H1 (cell line): ENCODE measurements around the gene VSX2. TPM values are rescaled to one million over a fixed set of nuclear protein-coding genes. Genes with fewer than 3 reads are reported as not detected.

Experiments
- CTCF ChIA-PET: fragments of 300-600 bp; sonication (Branson Sonifier 250); formaldehyde crosslinking; loops from one replicate; lab custom pipeline; 2021; ENCODE audit not compliant: partially characterized antibody; lab: Charles Lee
- POLR2A ChIA-PET: fragments of 300-600 bp; sonication (Branson Sonifier 250); formaldehyde crosslinking; loops from one replicate; lab custom pipeline; 2021; ENCODE audit warnings: inconsistent platforms; ENCODE audit not compliant: partially characterized antibody; lab: Charles Lee
- DNase-seq, 2 experiments: peaks; one replicate each; pipeline versions ENCODE4 v3.0.0 to v3.0.0-alpha.2; 2010 to 2022; ENCODE audit warnings: low spot score in 2 of 2, low read depth in 1 of 2, mixed read lengths in 1 of 2
- FAIRE-seq: peaks from 2 replicates; lab custom pipeline; 2011; peaks lifted over from hg19 to GRCh38; lab: Jason Lieb, UNC
- H2AFZ ChIP-seq: 2 replicates; pipeline ENCODE4 v1.8.1; 2012; ENCODE audit warnings: low read length, inconsistent platforms
- H2AK5ac ChIP-seq: 2 replicates; pipeline ENCODE4 v1.6.1; 2013; ENCODE audit warnings: low read depth, low read length
- H2BK120ac ChIP-seq: replicated peaks from 2 replicates; pipeline ENCODE3; 2013; ENCODE audit warnings: low read depth, low read length, inconsistent platforms
- H2BK12ac ChIP-seq: 2 replicates; pipeline ENCODE4 v1.6.1; 2013; ENCODE audit warnings: low read depth, low read length
- H2BK15ac ChIP-seq: 2 replicates; pipeline ENCODE4 v1.6.1; 2013; ENCODE audit warnings: low read length
- H2BK20ac ChIP-seq: 2 replicates; pipeline ENCODE4 v1.6.1; 2013; ENCODE audit warnings: low read length
- H2BK5ac ChIP-seq: 2 replicates; pipeline ENCODE4 v1.6.1; 2013; ENCODE audit warnings: low read depth, low read length
- H3K14ac ChIP-seq: 2 replicates; pipeline ENCODE4 v1.6.1; 2013; ENCODE audit warnings: inconsistent platforms; ENCODE audit not compliant: insufficient read length
- H3K18ac ChIP-seq: 2 replicates; pipeline ENCODE4 v1.6.1; 2013; ENCODE audit warnings: low read length; ENCODE audit errors: extremely low read depth
- H3K23ac ChIP-seq: 2 replicates; pipeline ENCODE4 v1.6.1; 2013; ENCODE audit warnings: inconsistent platforms; ENCODE audit not compliant: insufficient read length
- H3K23me2 ChIP-seq: 2 replicates; pipeline ENCODE4 v1.6.1; 2013; ENCODE audit warnings: low read depth, low read length
- H3K27ac ChIP-seq: 2 replicates; pipeline ENCODE4 v1.6.1; 2011; ENCODE audit warnings: low read depth, low read length, inconsistent platforms
- H3K27me3 ChIP-seq, 4 experiments: replicated peaks in 1 of 4; 1 replicate in 1 of 4; 2 replicates in 3 of 4; pipeline versions ENCODE4 v1.6.1 to v1.8.1; 2011 to 2013; ENCODE audit warnings: low read length in 3 of 4, mild to moderate bottlenecking in 3 of 4, inconsistent platforms in 2 of 4, mixed read lengths in 2 of 4, moderate library complexity in 1 of 4; ENCODE audit not compliant: control insufficient read depth in 3 of 4, insufficient read depth in 3 of 4; ENCODE audit errors: extremely low read depth in 1 of 4
- H3K36me3 ChIP-seq, 4 experiments: 2 replicates each; pipeline versions ENCODE4 v1.6.1 to v1.8.1; 2011 to 2013; ENCODE audit warnings: mild to moderate bottlenecking in 4 of 4, low read length in 3 of 4, moderate library complexity in 2 of 4, control low read depth in 1 of 4, inconsistent platforms in 1 of 4; ENCODE audit not compliant: insufficient read depth in 4 of 4, control insufficient read depth in 2 of 4
- H3K4ac ChIP-seq: replicated peaks from 2 replicates; pipeline ENCODE3; 2013; ENCODE audit warnings: low read length, low read depth, mixed read lengths, inconsistent platforms; ENCODE audit not compliant: insufficient read length
- H3K4me1 ChIP-seq, 4 experiments: replicated peaks in 1 of 4; 1 replicate in 1 of 4; 2 replicates in 3 of 4; pipeline versions ENCODE4 v1.6.1 to v1.8.1; 2011 to 2013; ENCODE audit warnings: low read length in 3 of 4, inconsistent platforms in 2 of 4, mixed read lengths in 1 of 4; ENCODE audit not compliant: insufficient read depth in 4 of 4, control insufficient read depth in 3 of 4
- H3K4me2 ChIP-seq, 2 experiments: 2 replicates each; pipeline versions ENCODE4 v1.6.1 to v1.8.1; 2011 to 2013; ENCODE audit warnings: low read depth in 2 of 2, low read length in 2 of 2, control low read depth in 1 of 2, inconsistent platforms in 1 of 2, mild to moderate bottlenecking in 1 of 2; ENCODE audit not compliant: insufficient read depth in 1 of 2
- H3K4me3 ChIP-seq, 4 experiments: fragments of 200-600, 300-600 bp in 1 of 4; sonication (generic), shearing (Covaris generic), sonication (Bioruptor Twin) in 1 of 4; 2 replicates each; pipeline versions ENCODE4 v1.5.1 to v1.8.1; 2011 to 2016; ENCODE audit warnings: low read length in 4 of 4, low read depth in 3 of 4, control low read depth in 2 of 4, inconsistent platforms in 2 of 4, mild to moderate bottlenecking in 2 of 4, mixed read lengths in 1 of 4, moderate library complexity in 1 of 4; ENCODE audit not compliant: insufficient read depth in 2 of 4; ENCODE audit errors: extremely low read depth in 1 of 4
- H3K56ac ChIP-seq: replicated peaks from 2 replicates; pipeline ENCODE3; 2013; ENCODE audit warnings: low read depth, mild to moderate bottlenecking, mixed read lengths, low read length, inconsistent platforms; ENCODE audit not compliant: insufficient read length
- H3K79me1 ChIP-seq: 2 replicates; pipeline ENCODE4 v1.6.1; 2013; ENCODE audit warnings: low read depth, low read length, control low read depth
- H3K79me2 ChIP-seq, 2 experiments: 2 replicates each; pipeline versions ENCODE4 v1.6.1 to v1.8.1; 2012 to 2013; ENCODE audit warnings: low read length in 2 of 2, mild to moderate bottlenecking in 2 of 2, inconsistent platforms in 1 of 2; ENCODE audit not compliant: insufficient read depth in 2 of 2, control insufficient read depth in 1 of 2
- H3K9ac ChIP-seq, 4 experiments: replicated peaks in 1 of 4; 1 replicate in 1 of 4; 2 replicates in 3 of 4; pipeline versions ENCODE4 v1.6.1 to v1.8.1; 2011 to 2013; ENCODE audit warnings: low read depth in 3 of 4, low read length in 3 of 4, control low read depth in 2 of 4, mild to moderate bottlenecking in 2 of 4, moderate library complexity in 2 of 4, inconsistent platforms in 1 of 4; ENCODE audit errors: extremely low read depth in 1 of 4
- H3K9me3 ChIP-seq, 2 experiments: 2 replicates each; pipeline versions ENCODE4 v1.6.1 to v1.8.1; 2012 to 2013; ENCODE audit warnings: mild to moderate bottlenecking in 2 of 2, moderate library complexity in 2 of 2, control low read depth in 1 of 2, inconsistent platforms in 1 of 2, low read depth in 1 of 2, low read length in 1 of 2, mixed read lengths in 1 of 2; ENCODE audit not compliant: insufficient read depth in 2 of 2
- H4K20me1 ChIP-seq, 2 experiments: replicated peaks in 1 of 2; 2 replicates each; pipeline versions ENCODE3 to v1.8.1; 2011 to 2013; ENCODE audit warnings: inconsistent platforms in 2 of 2, low read length in 2 of 2, mild to moderate bottlenecking in 1 of 2; ENCODE audit not compliant: insufficient read depth in 2 of 2, control insufficient read depth in 1 of 2
- H4K5ac ChIP-seq: 2 replicates; pipeline ENCODE4 v1.6.1; 2013; ENCODE audit warnings: low read length, low read depth, mixed read lengths, inconsistent platforms; ENCODE audit not compliant: insufficient read length
- H4K8ac ChIP-seq: 2 replicates; pipeline ENCODE4 v1.8.0; 2013; ENCODE audit warnings: mild to moderate bottlenecking, moderate library complexity, low read length, inconsistent platforms; ENCODE audit not compliant: insufficient read depth; ENCODE audit errors: extremely low read depth
- H4K91ac ChIP-seq: replicated peaks from 2 replicates; pipeline ENCODE3; 2013; ENCODE audit warnings: low read length, mixed read lengths, inconsistent platforms; ENCODE audit not compliant: insufficient read length
- GABPA ChIP-seq: IDR thresholded peaks from 2 replicates; pipeline ENCODE4 v1.6.1; 2011; ENCODE audit warnings: mild to moderate bottlenecking, low read length, moderate library complexity, borderline replicate concordance; ENCODE audit not compliant: insufficient read depth
- GTF2F1 ChIP-seq: IDR thresholded peaks from 2 replicates; pipeline ENCODE4 v1.6.1; 2012; ENCODE audit warnings: low read depth, low read length, improper control_type of control experiment, borderline replicate concordance
- HDAC6 ChIP-seq: IDR thresholded peaks from one replicate; pipeline ENCODE4 v1.7.1; 2012; ENCODE audit warnings: low read depth, mild to moderate bottlenecking, inconsistent platforms, low read length, moderate library complexity
- KDM4A ChIP-seq: IDR thresholded peaks from one replicate; pipeline ENCODE4 v1.7.1; 2012; ENCODE audit warnings: low read depth, mild to moderate bottlenecking, moderate library complexity, low read length, inconsistent platforms; ENCODE audit not compliant: severe bottlenecking
- POU5F1 ChIP-seq: IDR thresholded peaks from 2 replicates; pipeline ENCODE4 v1.6.1; 2011; ENCODE audit warnings: low read depth, mild to moderate bottlenecking, low read length, moderate library complexity
- RXRA ChIP-seq: IDR thresholded peaks from 2 replicates; pipeline ENCODE4 v1.6.1; 2011; ENCODE audit warnings: low read depth, mild to moderate bottlenecking, low read length, moderate library complexity; ENCODE audit not compliant: insufficient read depth
- SAP30 ChIP-seq: fragments of 300-600 bp; sonication (generic); IDR thresholded peaks from 2 replicates; pipeline ENCODE4 v1.7.1; 2012; ENCODE audit warnings: low read length, moderate library complexity, mild to moderate bottlenecking, inconsistent platforms; ENCODE audit not compliant: insufficient read depth, insufficient replicate concordance
- SP2 ChIP-seq: IDR thresholded peaks from 2 replicates; pipeline ENCODE4 v1.6.1; 2012; ENCODE audit warnings: mild to moderate bottlenecking, low read length, inconsistent platforms
- YY1 ChIP-seq: IDR thresholded peaks from 2 replicates; pipeline ENCODE4 v1.6.1; 2011; ENCODE audit warnings: low read depth, mild to moderate bottlenecking, low read length
- WGBS, 2 experiments: shearing (Covaris generic) in 1 of 2; methylation state at CpG; one replicate each; pipeline versions ENCODE4 v1.1.6 to v1.1.7; 2013 to 2015; ENCODE audit warnings: low lambda C conversion rate in 2 of 2, mixed read lengths in 2 of 2, inconsistent platforms in 1 of 2, low coverage in 1 of 2, missing lambda C conversion rate in 1 of 2; ENCODE audit not compliant: insufficient replicate concordance in 2 of 2, insufficient coverage in 1 of 2, insufficient read length in 1 of 2; ENCODE audit errors: extremely low coverage in 1 of 2, missing lambda C conversion rate in 1 of 2; 5-methylcytosine and 5-hydroxymethylcytosine counted together
- polyA plus RNA-seq, 7 experiments: library from polyadenylated mRNA; depleted of rRNA in 3 of 7; stranded (reverse) in 5 of 7; unstranded in 2 of 7; fragments of >200 nt in 5 of 7; fragments of 200-250 nt in 2 of 7; gene quantifications; 1 replicate in 5 of 7; 2 replicates in 1 of 7; 4 replicates in 1 of 7; pipeline versions ENCODE4 v1.2.1 to v1.2.3, GENCODE V29; 2011 to 2013; ENCODE audit warnings: missing spikeins in 2 of 7, mixed read lengths in 2 of 7
- total RNA-seq: library from RNA; stranded (reverse); fragmentation: NEBNext Ultra II Directional; extraction: Animal tissue kit (Norgen Biotek cat#: 25700); gene quantifications from 2 replicates; pipeline ENCODE4 v1.2.1, GENCODE V29; 2021

The VSX2 gene
- total and polyA plus RNA-seq, 2 of the 8 experiments (the other 6 are each of a cell fraction or from before 2014, with no cell fraction given) = 0.08 to 0.22 TPM

GRCh38 chr14:74235017-74235416 lies 4.2 kb upstream of the VSX2 start:
- Histone ChIP-seq H3K79me1 (no peaks in the 10 kb centered on the region), H3K4ac (no peak overlapping the region), H3K9me3 (peaks cover 4 to 6% of the 10 kb centered on the region in 2 experiments; a peak in 2 of 4 replicates), H3K4me2 (no peak overlapping the region), H4K91ac (no peak overlapping the region), H3K23me2 (peaks cover 6% of the 10 kb centered on the region; the same call in 1 of the 2 replicates), H3K79me2 (no peaks in the 10 kb centered on the region), H4K5ac (no peak overlapping the region), H3K27ac (no peak overlapping the region), H2BK120ac (no peak overlapping the region), H3K14ac (no peak overlapping the region), H2AFZ (no peak overlapping the region), H2BK5ac (no peak overlapping the region), H2BK12ac (no peak overlapping the region), H4K8ac (no peak overlapping the region), H2AK5ac (no peak overlapping the region), H2BK20ac (no peak overlapping the region), H3K27me3 (peaks cover 23 to 31% (median 30%) of the 10 kb centered on the region in 4 experiments), H2BK15ac (no peak overlapping the region), H3K36me3 (peaks cover 0 to 5% (median 0%) of the 10 kb centered on the region in 4 experiments; a peak in 1 of 8 replicates), H3K4me3 (no peak overlapping the region), H3K23ac (no peak overlapping the region), H4K20me1 (no peaks in the 10 kb centered on the region), H3K18ac (no peak overlapping the region), H3K56ac (no peak overlapping the region), H3K9ac (no peak overlapping the region), H3K4me1 (peaks cover 0 to 7% (median 2%) of the 10 kb centered on the region in 4 experiments; a peak in 5 of 7 replicates)
- ChIA-PET CTCF (interaction anchor here (0.9 to 16.5 kb wide), 5 partner anchors 14 to 124 kb away, joined by 3 to 127 read pairs (median 4); no protein-coding TSS in a partner anchor), POLR2A (no interaction called here)
- DNase-seq = no peak
- 92% methylated on average over 4 of the region's 4 CpGs; no CpG with 5 or more reads in 1 of the 2 experiments for WGBS, 2 experiments
- FAIRE-seq = no peak
- TF ChIP-seq YY1 = no peak
- no peak for TF ChIP-seq GTF2F1
- TF ChIP-seq KDM4A = no peak
- no peak for TF ChIP-seq POU5F1
- TF ChIP-seq SP2 = no peak
- no peak for TF ChIP-seq HDAC6
- no peak for TF ChIP-seq GABPA
- no peak for TF ChIP-seq SAP30
- no peak for TF ChIP-seq RXRA
